K562 (cell line): ENCODE data around the gene RRH. TPM values are rescaled to one million over a fixed set of nuclear protein-coding genes. Genes with fewer than 3 reads are reported as not detected.
"Not testable (repeated sequence)": the region's sequence is repeated elsewhere in the genome, so short reads cannot be mapped to it uniquely, and the experiment has no call there.

Experiments used
- ATAC-seq: fragments of 200-7000 bp; cut with Tn5 transposase; 3 replicates; pipeline ENCODE4 v1.9.1; 2020; ENCODE audit warnings: moderate library complexity
- BruUV-seq: library from RNA; stranded (reverse); fragments of 400-500 nt; replicated peaks from 2 replicates; lab custom pipeline; 2021; lab: Mats Ljungman, UMichigan
- CTCF ChIA-PET: fragments of 300-600 bp; formaldehyde crosslinking; extraction: SDS; loops from one replicate; lab custom pipeline; 2021; ENCODE audit warnings: low intra/inter-chr PET ratio; lab: Yijun Ruan, JAX
- POLR2A ChIA-PET: fragments of 300-600, 350-650 bp; sonication (Branson Sonifier 250); formaldehyde crosslinking; extraction: SDS; loops from one replicate; lab custom pipeline; 2021; ENCODE audit warnings: antibody characterized with exemption, inconsistent platforms; lab: Yijun Ruan, JAX
- DNase-seq, 4 experiments: peaks; one replicate each; pipeline versions ENCODE4 v3.0.0 to v3.0.0-alpha.2; 2011 to 2018; ENCODE audit warnings: low spot score in 3 of 4, mixed read lengths in 3 of 4; ENCODE audit errors: extremely low read depth in 1 of 4
- FAIRE-seq: peaks from 2 replicates; lab custom pipeline; 2011; peaks lifted over from hg19 to GRCh38; lab: Jason Lieb, UNC
- H2AFZ ChIP-seq: 2 replicates; pipeline ENCODE4 v1.6.0; 2011; ENCODE audit warnings: low read depth, low read length, control low read depth, inconsistent platforms
- H3K27ac ChIP-seq: fragments of 200-600 bp; 3 replicates; pipeline ENCODE4 v1.8.0; 2011; ENCODE audit warnings: low read depth, mild to moderate bottlenecking, control low read depth, inconsistent platforms, low read length, moderate library complexity, mixed read lengths; ENCODE audit errors: extremely low read depth
- H3K27me3 ChIP-seq, 2 experiments: fragments of 300-600 bp in 1 of 2; 2 replicates in 1 of 2; 3 replicates in 1 of 2; pipeline versions ENCODE4 v1.6.0 to v1.8.0; 2011; ENCODE audit warnings: inconsistent platforms in 2 of 2, low read length in 2 of 2, mild to moderate bottlenecking in 1 of 2, mixed read lengths in 1 of 2, moderate library complexity in 1 of 2; ENCODE audit not compliant: control insufficient read depth in 2 of 2, insufficient read depth in 2 of 2
- H3K36me3 ChIP-seq: fragments of 300-600 bp; 3 replicates; pipeline ENCODE4 v1.8.0; 2011; ENCODE audit warnings: mild to moderate bottlenecking, low read length, inconsistent platforms; ENCODE audit not compliant: control insufficient read depth, insufficient read depth
- H3K4me1 ChIP-seq, 2 experiments: fragments of 200-600 bp in 1 of 2; replicated peaks in 1 of 2; 2 replicates in 1 of 2; 3 replicates in 1 of 2; pipeline versions ENCODE4 v1.5.1 to v1.8.0; 2011; ENCODE audit warnings: inconsistent platforms in 2 of 2, low read length in 2 of 2, mild to moderate bottlenecking in 1 of 2, mixed read lengths in 1 of 2, moderate library complexity in 1 of 2; ENCODE audit not compliant: control insufficient read depth in 2 of 2, insufficient read depth in 2 of 2
- H3K4me2 ChIP-seq: 2 replicates; pipeline ENCODE4 v1.6.1; 2011; ENCODE audit warnings: low read length, control low read depth, inconsistent platforms, mixed read lengths; ENCODE audit not compliant: insufficient read depth
- H3K4me3 ChIP-seq: fragments of 200-600 bp; sonication (generic), shearing (Covaris generic); 2 replicates; pipeline ENCODE4 v1.5.1; 2016; ENCODE audit warnings: control low read depth, inconsistent platforms
- H3K79me2 ChIP-seq: fragments of 200-600 bp; 3 replicates; pipeline ENCODE4 v1.8.0; 2011; ENCODE audit warnings: low read length, inconsistent platforms; ENCODE audit not compliant: control insufficient read depth, insufficient read depth
- H3K9ac ChIP-seq, 2 experiments: 2 replicates each; pipeline versions ENCODE4 v1.6.0 to v1.6.1; 2011; ENCODE audit warnings: low read depth in 2 of 2, low read length in 2 of 2, control low read depth in 1 of 2, inconsistent platforms in 1 of 2, mild to moderate bottlenecking in 1 of 2, mixed read lengths in 1 of 2; ENCODE audit not compliant: insufficient read depth in 1 of 2
- H3K9me1 ChIP-seq: one replicate; pipeline ENCODE4 v1.6.0; 2011; ENCODE audit warnings: inconsistent platforms, mild to moderate bottlenecking, low read length, moderate library complexity; ENCODE audit not compliant: control insufficient read depth, insufficient read depth
- H3K9me3 ChIP-seq: replicated peaks from 2 replicates; pipeline ENCODE4 v1.5.1; 2011; ENCODE audit warnings: low read depth, low read length, inconsistent platforms; ENCODE audit not compliant: control insufficient read depth, insufficient read depth
- H4K20me1 ChIP-seq: replicated peaks from 2 replicates; pipeline ENCODE4 v1.6.1; 2011; ENCODE audit warnings: low read length, inconsistent platforms, mixed read lengths; ENCODE audit not compliant: control insufficient read depth, insufficient read depth
- CBX5 ChIP-seq: IDR thresholded peaks from 2 replicates; pipeline ENCODE4 v1.6.1; 2014; ENCODE audit warnings: low read depth, borderline replicate concordance
- ETV6 ChIP-seq, 3 experiments: fragments of 150-350 bp in 1 of 3; sonication (generic) in 1 of 3; formaldehyde crosslinking in 1 of 3; IDR thresholded peaks; 2 replicates each; pipeline versions ENCODE4 v1.6.1 to v1.8.0; 2014 to 2022; ENCODE audit warnings: borderline replicate concordance in 2 of 3, low read depth in 2 of 3, antibody characterized with exemption in 1 of 3, low read length in 1 of 3, mild to moderate bottlenecking in 1 of 3, missing genetic modification reagents in 1 of 3
- FOXJ3 ChIP-seq: sonication (generic); formaldehyde crosslinking; IDR thresholded peaks from 2 replicates; pipeline ENCODE4 v1.4.0; 2020; ENCODE audit warnings: mild to moderate bottlenecking, missing genetic modification reagents
- PHF8 ChIP-seq: fragments of 200-600 bp; sonication (generic); IDR thresholded peaks from 2 replicates; pipeline ENCODE4 v1.6.1; 2012; ENCODE audit warnings: mixed run types, mild to moderate bottlenecking, inconsistent platforms, low read length, moderate library complexity, borderline replicate concordance
- PYGO2 ChIP-seq: fragments of 450-650 bp; IDR thresholded peaks from 2 replicates; pipeline ENCODE4 v1.6.1; 2016; ENCODE audit warnings: mild to moderate bottlenecking, missing genetic modification characterization, moderate library complexity, missing compliant biosample characterization
- RBM25 ChIP-seq: fragments of 200-400 bp; formaldehyde crosslinking; IDR thresholded peaks from 2 replicates; pipeline ENCODE4 v1.6.1; 2018; ENCODE audit warnings: low read length, low read depth, moderate library complexity; ENCODE audit not compliant: severe bottlenecking
- SRSF7 ChIP-seq: fragments of 200-400 bp; formaldehyde crosslinking; optimal IDR thresholded peaks from 2 replicates; pipeline ENCODE3; 2017; ENCODE audit warnings: mild to moderate bottlenecking, low read depth, low read length
- STAT5A ChIP-seq: IDR thresholded peaks from 2 replicates; pipeline ENCODE4 v1.6.1; 2012; ENCODE audit warnings: low read length, inconsistent platforms, borderline replicate concordance
- ZNF384 ChIP-seq: IDR thresholded peaks from 2 replicates; pipeline ENCODE4 v1.6.1; 2012; ENCODE audit warnings: low read depth, low read length, improper control_type of control experiment
- ZNF551 ChIP-seq: fragments of 250-450 bp; sonication (Bioruptor Pico); IDR thresholded peaks from 2 replicates; pipeline ENCODE4 v1.5.0; 2021; ENCODE audit warnings: mild to moderate bottlenecking, moderate library complexity
- WGBS: fragments of 100-300 bp; shearing (Covaris generic); methylation state at CpG from one replicate; pipeline ENCODE4 v1.1.6; 2016; ENCODE audit warnings: low coverage, mixed read lengths; ENCODE audit not compliant: insufficient coverage; ENCODE audit errors: missing lambda C conversion rate; 5-methylcytosine and 5-hydroxymethylcytosine counted together
- in situ Hi-C: fragments of 300-500 bp; cut with MboI; formaldehyde crosslinking; loops from 4 replicates; pipeline ENCODE4 v1.15.0; 2018; ENCODE audit warnings: inconsistent platforms, mixed read lengths
- intact Hi-C: fragments of 100-400 bp; cut with micrococcal nuclease; formaldehyde crosslinking; loops from 2 replicates; pipeline ENCODE4 v1.14.2; 2022
- polyA plus RNA-seq, 8 experiments: library from polyadenylated mRNA; depleted of rRNA in 4 of 8; stranded (reverse) in 5 of 8; unstranded in 3 of 8; fragments of >200 nt; fragmentation: Nextera tagmentation in 2 of 8; fragmentation: Illumina TruSeq in 1 of 8; extraction: Ambion mirVana in 2 of 8; extraction: Trizol in 1 of 8; gene quantifications; 2 replicates each; pipeline versions ENCODE4 v1.2.1 to v1.2.3, GENCODE V29; 2011 to 2014; ENCODE audit warnings: inconsistent platforms in 1 of 8, missing spikeins in 1 of 8
- total RNA-seq, 7 experiments: library from RNA; depleted of rRNA in 6 of 7; stranded (reverse); fragments of >200 nt in 6 of 7; fragmentation: Illumina TruSeq in 2 of 7; extraction: Trizol in 2 of 7; gene quantifications; 2 replicates each; pipeline versions ENCODE4 v1.2.1 to v1.2.3, GENCODE V29; 2011 to 2021; ENCODE audit warnings: low replicate concordance in 1 of 7
- TF ChIP-seq, protein P1 (sequence below): fragments of 450-650 bp; IDR thresholded peaks from 2 replicates; pipeline ENCODE4 v1.6.1; 2018; ENCODE audit not compliant: partially characterized antibody

RRH gene
- total and polyA plus RNA-seq, 9 of the 15 experiments (the other 6 are each of a cell fraction or from before 2014, with no cell fraction given) = 0.04 to 0.31 (median 0.12) TPM; not detected in 3

DNA sequence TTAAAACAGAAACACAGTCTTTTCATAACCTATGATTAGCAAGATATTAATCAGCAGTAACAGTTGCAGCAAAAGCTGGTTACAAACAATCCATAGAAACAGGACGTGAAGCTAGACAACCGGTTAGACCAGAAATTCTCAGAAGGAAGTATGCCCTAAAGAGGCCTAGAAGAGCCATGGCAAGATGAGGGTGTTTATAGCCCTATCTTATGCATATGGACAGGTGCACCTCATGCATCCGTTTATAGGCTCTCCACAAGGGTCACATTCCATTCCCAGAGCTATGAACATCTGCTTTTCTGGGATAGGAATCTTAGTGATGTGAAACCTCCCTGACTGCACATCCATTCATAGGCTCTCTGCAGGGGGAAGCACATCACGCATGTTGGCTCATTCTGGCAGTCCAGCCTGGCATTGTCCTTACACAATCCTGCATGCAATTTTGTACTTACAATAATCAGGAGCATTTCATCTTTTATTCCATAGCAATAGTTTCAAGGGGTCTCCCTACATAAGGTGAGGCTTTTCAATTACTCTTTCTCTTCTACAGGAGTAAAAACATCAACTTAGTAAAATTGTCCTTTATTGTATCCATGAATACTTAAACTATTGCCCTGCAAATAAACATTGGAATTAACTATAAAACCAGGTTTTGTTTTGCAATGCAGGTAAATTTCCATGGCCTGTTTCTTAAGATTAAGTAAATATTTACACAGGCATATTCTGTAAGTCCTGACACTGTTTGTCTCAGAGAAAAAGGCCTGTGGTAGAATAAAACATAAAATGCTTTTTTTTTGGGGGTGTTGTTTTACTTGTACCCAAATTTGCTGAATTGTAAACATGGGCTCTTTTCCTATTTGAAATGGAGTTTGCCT lies 31.9 kb downstream of the RRH start:
- H3K27ac ChIP-seq, DNase-seq, H3K4me1 ChIP-seq, H4K20me1 ChIP-seq, H3K9ac ChIP-seq, CTCF ChIA-PET, H3K4me3 ChIP-seq, in situ Hi-C loops, H3K4me2 ChIP-seq, BruUV-seq, H3K36me3 ChIP-seq, FAIRE-seq, ATAC-seq, H3K27me3 ChIP-seq, H3K9me3 ChIP-seq, POLR2A ChIA-PET, intact Hi-C loops, H2AFZ ChIP-seq, H3K9me1 ChIP-seq, H3K79me2 ChIP-seq: not testable (repeated sequence)
- WGBS = 3% methylated on average over 4 of the region's 4 CpGs
- 0 out of 2 replicates have a peak, but pooled peaks have one; percentile 32 for TF ChIP-seq CBX5

DNA sequence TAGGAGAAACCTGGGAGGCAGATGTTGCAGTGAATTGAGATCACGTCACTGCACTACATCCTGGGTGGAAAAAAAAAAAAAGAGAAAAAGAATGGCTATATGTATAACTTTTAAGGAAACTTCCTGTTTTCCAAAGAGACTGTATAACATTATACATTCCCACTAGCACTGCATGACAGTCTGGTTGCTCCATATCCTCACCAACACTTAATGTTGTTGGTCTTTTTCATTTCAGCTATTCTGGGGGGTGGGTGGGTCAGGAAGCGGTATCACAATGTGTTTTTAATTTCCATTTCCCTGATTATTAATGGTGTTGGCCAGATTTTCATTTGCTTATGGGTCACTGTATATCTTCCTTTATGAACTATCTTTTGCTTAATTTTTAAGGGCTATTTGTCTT lies 33.5 kb downstream of the RRH start:
- DNase-seq (no peak), FAIRE-seq (no peak), ATAC-seq (no peak)
- Histone ChIP-seq H3K4me2 (no peak overlapping the region), H3K4me1 (no peaks in the 10 kb centered on the region), H3K36me3 (no peaks in the 10 kb centered on the region), H4K20me1 (no peaks in the 10 kb centered on the region), H3K27me3 (no peaks in the 10 kb centered on the region), H2AFZ (no peak overlapping the region), H3K4me3 (no peak overlapping the region), H3K9ac (no peak overlapping the region), H3K27ac (no peak overlapping the region), H3K79me2 (no peaks in the 10 kb centered on the region), H3K9me1 (no peaks in the 10 kb centered on the region), H3K9me3 (0 out of 2 replicates have a peak, but pooled peaks cover 2% of the 10 kb centered on the region)
- 25% methylated on average over 2 of the region's 2 CpGs for WGBS
- BruUV-seq = no TSS peak
- in situ Hi-C loops = no loop called here
- intact Hi-C loops = no loop called here
- CTCF ChIA-PET = no interaction called here
- POLR2A ChIA-PET = no interaction called here
- no peak for TF ChIP-seq PHF8
- TF ChIP-seq PYGO2 (tag) = no peak
- no peak for TF ChIP-seq FOXJ3 (CRISPR knock-in tag)
- TF ChIP-seq SRSF7 = no peak
- no peak for TF ChIP-seq STAT5A
- TF ChIP-seq, protein P1, sequence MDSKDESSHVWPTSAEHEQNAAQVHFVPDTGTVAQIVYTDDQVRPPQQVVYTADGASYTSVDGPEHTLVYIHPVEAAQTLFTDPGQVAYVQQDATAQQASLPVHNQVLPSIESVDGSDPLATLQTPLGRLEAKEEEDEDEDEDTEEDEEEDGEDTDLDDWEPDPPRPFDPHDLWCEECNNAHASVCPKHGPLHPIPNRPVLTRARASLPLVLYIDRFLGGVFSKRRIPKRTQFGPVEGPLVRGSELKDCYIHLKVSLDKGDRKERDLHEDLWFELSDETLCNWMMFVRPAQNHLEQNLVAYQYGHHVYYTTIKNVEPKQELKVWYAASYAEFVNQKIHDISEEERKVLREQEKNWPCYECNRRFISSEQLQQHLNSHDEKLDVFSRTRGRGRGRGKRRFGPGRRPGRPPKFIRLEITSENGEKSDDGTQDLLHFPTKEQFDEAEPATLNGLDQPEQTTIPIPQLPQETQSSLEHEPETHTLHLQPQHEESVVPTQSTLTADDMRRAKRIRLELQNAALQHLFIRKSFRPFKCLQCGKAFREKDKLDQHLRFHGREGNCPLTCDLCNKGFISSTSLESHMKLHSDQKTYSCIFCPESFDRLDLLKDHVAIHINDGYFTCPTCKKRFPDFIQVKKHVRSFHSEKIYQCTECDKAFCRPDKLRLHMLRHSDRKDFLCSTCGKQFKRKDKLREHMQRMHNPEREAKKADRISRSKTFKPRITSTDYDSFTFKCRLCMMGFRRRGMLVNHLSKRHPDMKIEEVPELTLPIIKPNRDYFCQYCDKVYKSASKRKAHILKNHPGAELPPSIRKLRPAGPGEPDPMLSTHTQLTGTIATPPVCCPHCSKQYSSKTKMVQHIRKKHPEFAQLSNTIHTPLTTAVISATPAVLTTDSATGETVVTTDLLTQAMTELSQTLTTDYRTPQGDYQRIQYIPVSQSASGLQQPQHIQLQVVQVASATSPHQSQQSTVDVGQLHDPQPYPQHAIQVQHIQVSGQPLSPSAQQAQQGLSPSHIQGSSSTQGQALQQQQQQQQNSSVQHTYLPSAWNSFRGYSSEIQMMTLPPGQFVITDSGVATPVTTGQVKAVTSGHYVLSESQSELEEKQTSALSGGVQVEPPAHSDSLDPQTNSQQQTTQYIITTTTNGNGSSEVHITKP = no peak
- peak; percentile 55 for TF ChIP-seq RBM25
- TF ChIP-seq ETV6 (IDR thresholded peaks at IDR 0.05; ENCODE audit: borderline replicate concordance in 1 of 2, low read depth in 2 of 2, low read length in 1 of 2) = no peak
- TF ChIP-seq ETV6 (CRISPR knock-in tag; IDR thresholded peaks at IDR 0.05; ENCODE audit: borderline replicate concordance) = no peak
- TF ChIP-seq ZNF384 = no peak
- TF ChIP-seq ZNF551 = no peak
